K562 (cell line): ENCODE data around the gene LRP1. TPM values are rescaled to one million over a fixed set of nuclear protein-coding genes. Genes with fewer than 3 reads are reported as not detected.
A peak's percentile ranks its signal among the peaks of the same experiment; 100 is the strongest.

Experiments used
- CREM ChIP-seq: IDR thresholded peaks from 2 replicates; pipeline ENCODE4 v1.6.1; 2014; ENCODE audit warnings: antibody characterized with exemption, low read depth
- MYC ChIP-seq, 2 experiments: fragments of 250-450 bp in 1 of 2; sonication (Bioruptor Pico) in 1 of 2; IDR thresholded peaks; 2 replicates each; pipeline versions ENCODE4 v1.5.1 to v1.6.1; 2012 to 2021; ENCODE audit warnings: low read depth in 2 of 2, borderline replicate concordance in 1 of 2, improper control_type of control experiment in 1 of 2, low read length in 1 of 2, mild to moderate bottlenecking in 1 of 2, moderate library complexity in 1 of 2
- NEUROD1 ChIP-seq: fragments of 150-350 bp; IDR thresholded peaks from 2 replicates; pipeline ENCODE4 v1.6.1; 2014; ENCODE audit warnings: borderline replicate concordance, low read length, low read depth; ENCODE audit not compliant: partially characterized antibody
- PHF8 ChIP-seq: fragments of 200-600 bp; sonication (generic); IDR thresholded peaks from 2 replicates; pipeline ENCODE4 v1.6.1; 2012; ENCODE audit warnings: mixed run types, mild to moderate bottlenecking, inconsistent platforms, low read length, moderate library complexity, borderline replicate concordance
- RBBP5 ChIP-seq: fragments of 200-600 bp; sonication (generic); IDR thresholded peaks from 2 replicates; pipeline ENCODE4 v1.6.1; 2012; ENCODE audit warnings: borderline replicate concordance, mild to moderate bottlenecking, low read length, control low read depth, inconsistent platforms; ENCODE audit not compliant: insufficient read depth, poor library complexity, severe bottlenecking
- TBL1XR1 ChIP-seq, 2 experiments: IDR thresholded peaks; 2 replicates each; pipeline ENCODE4 v1.6.1; 2012; ENCODE audit warnings: improper control_type of control experiment in 2 of 2, low read length in 2 of 2, mild to moderate bottlenecking in 1 of 2
- polyA plus RNA-seq, 8 experiments: library from polyadenylated mRNA; depleted of rRNA in 4 of 8; stranded (reverse) in 5 of 8; unstranded in 3 of 8; fragments of >200 nt; fragmentation: Nextera tagmentation in 2 of 8; fragmentation: Illumina TruSeq in 1 of 8; extraction: Ambion mirVana in 2 of 8; extraction: Trizol in 1 of 8; gene quantifications; 2 replicates each; pipeline versions ENCODE4 v1.2.1 to v1.2.3, GENCODE V29; 2011 to 2014; ENCODE audit warnings: inconsistent platforms in 1 of 8, missing spikeins in 1 of 8
- total RNA-seq, 7 experiments: library from RNA; depleted of rRNA in 6 of 7; stranded (reverse); fragments of >200 nt in 6 of 7; fragmentation: Illumina TruSeq in 2 of 7; extraction: Trizol in 2 of 7; gene quantifications; 2 replicates each; pipeline versions ENCODE4 v1.2.1 to v1.2.3, GENCODE V29; 2011 to 2021; ENCODE audit warnings: low replicate concordance in 1 of 7
- TF ChIP-seq, protein P1 (sequence below), 2 experiments: fragments of 450-650 bp; IDR thresholded peaks; 2 replicates each; pipeline ENCODE4 v1.6.1; 2016
- TF ChIP-seq, protein P2 (sequence below): sonication (generic); formaldehyde crosslinking; IDR thresholded peaks from 2 replicates; pipeline ENCODE4 v1.8.0; 2022; ENCODE audit warnings: missing genetic modification reagents, mild to moderate bottlenecking, moderate library complexity, borderline replicate concordance
- TF ChIP-seq, protein P3 (sequence below), 2 experiments: fragments of 450-650 bp; formaldehyde crosslinking in 1 of 2; IDR thresholded peaks; 2 replicates each; pipeline versions ENCODE4 v1.4.0 to v1.6.1; 2014 to 2020; ENCODE audit warnings: mild to moderate bottlenecking in 2 of 2, borderline replicate concordance in 1 of 2, low read depth in 1 of 2
- TF ChIP-seq, protein P4 (sequence below): IDR thresholded peaks from 2 replicates; pipeline ENCODE4 v1.6.1; 2012; ENCODE audit warnings: low read depth, low read length, improper control_type of control experiment, borderline replicate concordance

Gene LRP1
- total and polyA plus RNA-seq, 9 of the 15 experiments (the other 6 are each of a cell fraction or from before 2014, with no cell fraction given), result 0.04 to 0.64 (median 0.19) TPM; not detected in 2

DNA sequence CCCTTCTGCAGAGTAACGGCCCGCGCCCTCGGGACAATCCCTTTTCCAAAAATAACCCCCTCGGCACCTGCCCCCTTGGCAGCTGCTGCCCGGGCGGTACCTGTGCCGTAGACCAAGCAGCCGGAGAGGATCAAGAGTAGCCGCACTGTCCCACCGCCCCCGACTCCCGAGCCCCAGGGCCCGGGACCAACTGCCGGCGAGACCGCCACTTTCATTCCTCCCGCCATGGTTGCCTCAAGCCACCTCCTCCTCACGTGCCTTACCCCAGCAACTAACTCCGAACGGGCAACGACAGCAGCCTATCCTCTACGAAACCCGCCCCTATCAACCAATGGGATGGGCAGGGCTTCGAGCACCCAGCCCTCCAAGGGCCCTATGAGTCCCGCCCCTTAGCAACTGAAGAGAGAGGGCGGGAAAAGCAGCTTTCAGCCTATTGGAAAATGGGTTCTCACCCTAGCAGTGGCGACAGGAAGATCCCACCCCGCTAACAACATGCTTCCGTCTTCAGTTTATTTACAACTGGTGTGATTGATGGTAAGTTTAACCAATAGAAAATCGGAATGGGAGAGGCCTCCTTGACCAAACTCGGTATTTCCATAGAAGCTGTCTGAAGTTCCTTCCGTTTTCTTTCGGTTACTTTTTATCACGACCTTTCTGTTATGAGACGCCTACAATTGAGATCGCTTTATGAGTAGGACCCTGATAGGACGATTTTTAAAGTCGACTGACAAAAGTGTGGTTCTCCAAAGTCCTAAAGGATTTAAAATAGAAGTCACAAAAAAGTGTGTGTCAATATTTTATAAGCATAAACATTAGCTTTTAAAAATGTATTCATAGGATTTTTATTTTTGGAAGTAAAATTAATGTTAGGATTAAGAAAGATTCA is 49.5 kb upstream of the LRP1 start, which contains the start of gene NEMP1 (continued):
- TF ChIP-seq, protein P1, sequence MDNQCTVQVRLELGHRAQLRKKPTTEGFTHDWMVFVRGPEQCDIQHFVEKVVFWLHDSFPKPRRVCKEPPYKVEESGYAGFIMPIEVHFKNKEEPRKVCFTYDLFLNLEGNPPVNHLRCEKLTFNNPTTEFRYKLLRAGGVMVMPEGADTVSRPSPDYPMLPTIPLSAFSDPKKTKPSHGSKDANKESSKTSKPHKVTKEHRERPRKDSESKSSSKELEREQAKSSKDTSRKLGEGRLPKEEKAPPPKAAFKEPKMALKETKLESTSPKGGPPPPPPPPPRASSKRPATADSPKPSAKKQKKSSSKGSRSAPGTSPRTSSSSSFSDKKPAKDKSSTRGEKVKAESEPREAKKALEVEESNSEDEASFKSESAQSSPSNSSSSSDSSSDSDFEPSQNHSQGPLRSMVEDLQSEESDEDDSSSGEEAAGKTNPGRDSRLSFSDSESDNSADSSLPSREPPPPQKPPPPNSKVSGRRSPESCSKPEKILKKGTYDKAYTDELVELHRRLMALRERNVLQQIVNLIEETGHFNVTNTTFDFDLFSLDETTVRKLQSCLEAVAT (IDR thresholded peaks at IDR 0.05), result peak; percentile 16 to 57; a peak in 1 of 4 replicates
- TF ChIP-seq, protein P2, sequence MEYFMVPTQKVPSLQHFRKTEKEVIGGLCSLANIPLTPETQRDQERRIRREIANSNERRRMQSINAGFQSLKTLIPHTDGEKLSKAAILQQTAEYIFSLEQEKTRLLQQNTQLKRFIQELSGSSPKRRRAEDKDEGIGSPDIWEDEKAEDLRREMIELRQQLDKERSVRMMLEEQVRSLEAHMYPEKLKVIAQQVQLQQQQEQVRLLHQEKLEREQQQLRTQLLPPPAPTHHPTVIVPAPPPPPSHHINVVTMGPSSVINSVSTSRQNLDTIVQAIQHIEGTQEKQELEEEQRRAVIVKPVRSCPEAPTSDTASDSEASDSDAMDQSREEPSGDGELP (CRISPR knock-in tag), result peak; percentile 81; the same call in 1 of the 2 replicates
- peak; percentile 82; the same call in 1 of the 2 replicates for TF ChIP-seq PHF8
- TF ChIP-seq CREM, result peak; percentile 57; the same call in 1 of the 2 replicates
- TF ChIP-seq NEUROD1, result peak; percentile 96
- TF ChIP-seq, protein P3, sequence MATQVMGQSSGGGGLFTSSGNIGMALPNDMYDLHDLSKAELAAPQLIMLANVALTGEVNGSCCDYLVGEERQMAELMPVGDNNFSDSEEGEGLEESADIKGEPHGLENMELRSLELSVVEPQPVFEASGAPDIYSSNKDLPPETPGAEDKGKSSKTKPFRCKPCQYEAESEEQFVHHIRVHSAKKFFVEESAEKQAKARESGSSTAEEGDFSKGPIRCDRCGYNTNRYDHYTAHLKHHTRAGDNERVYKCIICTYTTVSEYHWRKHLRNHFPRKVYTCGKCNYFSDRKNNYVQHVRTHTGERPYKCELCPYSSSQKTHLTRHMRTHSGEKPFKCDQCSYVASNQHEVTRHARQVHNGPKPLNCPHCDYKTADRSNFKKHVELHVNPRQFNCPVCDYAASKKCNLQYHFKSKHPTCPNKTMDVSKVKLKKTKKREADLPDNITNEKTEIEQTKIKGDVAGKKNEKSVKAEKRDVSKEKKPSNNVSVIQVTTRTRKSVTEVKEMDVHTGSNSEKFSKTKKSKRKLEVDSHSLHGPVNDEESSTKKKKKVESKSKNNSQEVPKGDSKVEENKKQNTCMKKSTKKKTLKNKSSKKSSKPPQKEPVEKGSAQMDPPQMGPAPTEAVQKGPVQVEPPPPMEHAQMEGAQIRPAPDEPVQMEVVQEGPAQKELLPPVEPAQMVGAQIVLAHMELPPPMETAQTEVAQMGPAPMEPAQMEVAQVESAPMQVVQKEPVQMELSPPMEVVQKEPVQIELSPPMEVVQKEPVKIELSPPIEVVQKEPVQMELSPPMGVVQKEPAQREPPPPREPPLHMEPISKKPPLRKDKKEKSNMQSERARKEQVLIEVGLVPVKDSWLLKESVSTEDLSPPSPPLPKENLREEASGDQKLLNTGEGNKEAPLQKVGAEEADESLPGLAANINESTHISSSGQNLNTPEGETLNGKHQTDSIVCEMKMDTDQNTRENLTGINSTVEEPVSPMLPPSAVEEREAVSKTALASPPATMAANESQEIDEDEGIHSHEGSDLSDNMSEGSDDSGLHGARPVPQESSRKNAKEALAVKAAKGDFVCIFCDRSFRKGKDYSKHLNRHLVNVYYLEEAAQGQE (IDR thresholded peaks at IDR 0.05; ENCODE audit: borderline replicate concordance), result peak; percentile 10; the same call in 1 of the 2 replicates
- TF ChIP-seq, protein P3 (CRISPR knock-in tag; IDR thresholded peaks at IDR 0.05; ENCODE audit: low read depth), result no peak
- peak; percentile 71 for TF ChIP-seq RBBP5
- TF ChIP-seq, protein P4, sequence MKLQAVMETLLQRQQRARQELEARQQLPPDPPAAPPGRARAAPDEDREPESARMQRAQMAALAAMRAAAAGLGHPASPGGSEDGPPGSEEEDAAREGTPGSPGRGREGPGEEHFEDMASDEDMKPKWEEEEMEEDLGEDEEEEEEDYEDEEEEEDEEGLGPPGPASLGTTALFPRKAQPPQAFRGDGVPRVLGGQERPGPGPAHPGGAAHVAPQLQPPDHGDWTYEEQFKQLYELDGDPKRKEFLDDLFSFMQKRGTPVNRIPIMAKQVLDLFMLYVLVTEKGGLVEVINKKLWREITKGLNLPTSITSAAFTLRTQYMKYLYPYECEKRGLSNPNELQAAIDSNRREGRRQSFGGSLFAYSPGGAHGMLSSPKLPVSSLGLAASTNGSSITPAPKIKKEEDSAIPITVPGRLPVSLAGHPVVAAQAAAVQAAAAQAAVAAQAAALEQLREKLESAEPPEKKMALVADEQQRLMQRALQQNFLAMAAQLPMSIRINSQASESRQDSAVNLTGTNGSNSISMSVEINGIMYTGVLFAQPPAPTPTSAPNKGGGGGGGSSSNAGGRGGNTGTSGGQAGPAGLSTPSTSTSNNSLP, result peak; percentile 66
- TF ChIP-seq TBL1XR1 (IDR thresholded peaks at IDR 0.05; ENCODE audit: low read length in 2 of 2), result peak in 1 of 2 experiments; percentile 50; a peak in 2 of 4 replicates
- peak; percentile 72; the same call in 1 of the 2 replicates for TF ChIP-seq MYC (IDR thresholded peaks at IDR 0.05; ENCODE audit: low read depth, low read length)
- TF ChIP-seq MYC (CRISPR knock-in tag; IDR thresholded peaks at IDR 0.05; ENCODE audit: borderline replicate concordance, low read depth), result no peak
